ENCODE measurements around the gene RIOX2.

Gene RIOX2

DNA sequence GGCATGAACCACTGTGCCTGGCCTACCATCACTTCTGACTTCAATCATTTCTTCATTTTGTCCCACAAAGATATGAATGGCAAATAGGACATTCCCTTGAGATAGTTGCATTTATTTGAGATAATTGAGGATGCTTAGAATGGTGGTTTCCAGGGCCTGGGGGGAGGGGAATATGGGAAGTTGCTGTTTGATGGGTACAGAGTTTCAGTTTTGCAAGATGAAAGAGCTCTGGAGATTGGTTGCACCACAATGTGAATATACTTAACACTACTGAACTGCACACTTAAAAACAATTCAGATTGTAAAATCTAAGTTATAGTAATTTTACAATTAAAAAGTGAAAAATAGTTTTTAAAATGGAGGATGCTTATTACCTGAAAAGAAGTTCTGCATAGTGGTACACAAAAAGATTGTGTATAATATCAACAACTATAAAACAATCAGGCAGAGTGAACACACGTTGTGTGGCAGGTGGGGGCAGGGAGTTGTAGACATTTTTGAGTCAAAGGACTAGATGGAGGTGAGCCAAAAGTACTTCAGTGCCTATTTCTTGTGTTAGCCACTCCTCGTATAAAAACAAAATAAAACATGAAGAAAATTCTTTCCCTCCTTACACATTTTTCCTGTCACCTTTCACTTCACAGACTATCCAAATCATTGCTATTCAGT is 18.5 kb upstream of the RIOX2 start:
- no peaks in the 10 kb centered on the region for H3K36me3 ChIP-seq (ENCODE audit: insufficient read depth)
- TF ChIP-seq, protein P1, sequence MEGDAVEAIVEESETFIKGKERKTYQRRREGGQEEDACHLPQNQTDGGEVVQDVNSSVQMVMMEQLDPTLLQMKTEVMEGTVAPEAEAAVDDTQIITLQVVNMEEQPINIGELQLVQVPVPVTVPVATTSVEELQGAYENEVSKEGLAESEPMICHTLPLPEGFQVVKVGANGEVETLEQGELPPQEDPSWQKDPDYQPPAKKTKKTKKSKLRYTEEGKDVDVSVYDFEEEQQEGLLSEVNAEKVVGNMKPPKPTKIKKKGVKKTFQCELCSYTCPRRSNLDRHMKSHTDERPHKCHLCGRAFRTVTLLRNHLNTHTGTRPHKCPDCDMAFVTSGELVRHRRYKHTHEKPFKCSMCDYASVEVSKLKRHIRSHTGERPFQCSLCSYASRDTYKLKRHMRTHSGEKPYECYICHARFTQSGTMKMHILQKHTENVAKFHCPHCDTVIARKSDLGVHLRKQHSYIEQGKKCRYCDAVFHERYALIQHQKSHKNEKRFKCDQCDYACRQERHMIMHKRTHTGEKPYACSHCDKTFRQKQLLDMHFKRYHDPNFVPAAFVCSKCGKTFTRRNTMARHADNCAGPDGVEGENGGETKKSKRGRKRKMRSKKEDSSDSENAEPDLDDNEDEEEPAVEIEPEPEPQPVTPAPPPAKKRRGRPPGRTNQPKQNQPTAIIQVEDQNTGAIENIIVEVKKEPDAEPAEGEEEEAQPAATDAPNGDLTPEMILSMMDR (conservative IDR thresholded peaks at IDR 0.05; ENCODE audit: low read depth, low read length) = no peak
- peak overlapping the region; percentile 30 for H3K4me2 ChIP-seq
- no peaks in the 10 kb centered on the region for H3K79me2 ChIP-seq (ENCODE audit: insufficient read depth, low read depth)
- H2AFZ ChIP-seq (ENCODE audit: low read depth) = peak overlapping the region; percentile 36
- no peaks in the 10 kb centered on the region for H4K20me1 ChIP-seq (ENCODE audit: insufficient read depth)
- no peak overlapping the region for H3K4me3 ChIP-seq (IDR thresholded peaks at IDR 0.05; ENCODE audit: insufficient read depth, low read depth, low read length)
- peaks cover 21% of the 10 kb centered on the region for H3K4me1 ChIP-seq (ENCODE audit: low read depth, poor library complexity, severe bottlenecking)
- H3K9ac ChIP-seq = no peak overlapping the region
- H3K27me3 ChIP-seq (ENCODE audit: insufficient read depth, low read depth) = no peaks in the 10 kb centered on the region
- no peak overlapping the region for H3K27ac ChIP-seq

DNA sequence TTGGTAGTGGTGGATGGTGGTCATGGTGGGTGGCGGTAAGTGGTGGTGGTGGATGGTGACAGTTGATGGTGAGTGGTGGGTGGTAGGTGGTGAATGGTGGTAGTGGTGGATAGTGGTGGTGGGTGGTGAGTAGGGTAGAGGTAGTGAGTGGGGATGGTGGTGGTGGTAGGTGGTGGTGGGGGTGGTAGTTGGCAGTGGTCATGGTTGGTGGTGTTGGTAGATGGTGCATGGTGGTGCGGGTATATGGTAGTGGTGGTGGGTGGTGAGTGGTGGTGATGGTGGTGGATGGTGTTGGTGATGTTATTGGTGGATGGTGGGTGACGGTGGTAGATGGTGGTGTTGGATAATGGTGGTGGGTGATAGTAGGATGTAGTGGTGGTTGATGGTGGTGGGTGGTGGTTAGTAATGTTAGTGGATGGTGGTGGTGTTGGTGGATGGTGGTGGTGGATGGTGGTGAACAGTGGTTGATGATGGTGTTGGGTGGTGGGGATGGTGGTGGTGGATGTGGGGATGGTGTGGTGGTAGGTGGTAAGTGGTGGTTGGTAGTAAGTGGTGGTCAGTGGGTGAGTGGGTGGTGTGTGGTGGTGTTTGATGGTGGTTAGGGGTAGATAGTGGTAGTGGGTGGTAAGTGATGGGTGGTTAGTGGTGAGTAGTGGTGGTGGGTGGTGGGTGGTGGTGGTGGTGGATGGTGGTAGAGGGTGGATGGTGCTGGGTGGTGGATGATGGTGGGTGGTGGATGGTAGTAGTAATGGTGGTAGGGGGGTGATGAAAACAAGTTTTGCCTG is 16.7 kb upstream of the RIOX2 start:
- no peaks in the 10 kb centered on the region for H3K79me2 ChIP-seq (ENCODE audit: insufficient read depth, low read depth)
- H2AFZ ChIP-seq (ENCODE audit: low read depth) = no peak overlapping the region
- no peaks in the 10 kb centered on the region for H3K36me3 ChIP-seq (ENCODE audit: insufficient read depth)
- H4K20me1 ChIP-seq (ENCODE audit: insufficient read depth) = no peaks in the 10 kb centered on the region
- H3K27me3 ChIP-seq (ENCODE audit: insufficient read depth, low read depth) = no peaks in the 10 kb centered on the region
- no peak overlapping the region for H3K4me3 ChIP-seq (IDR thresholded peaks at IDR 0.05; ENCODE audit: insufficient read depth, low read depth, low read length)
- H3K4me1 ChIP-seq (ENCODE audit: low read depth, poor library complexity, severe bottlenecking) = peaks cover 21% of the 10 kb centered on the region
- no peak overlapping the region for H3K27ac ChIP-seq
- no peak overlapping the region for H3K4me2 ChIP-seq
- TF ChIP-seq, protein P1 (conservative IDR thresholded peaks at IDR 0.05; ENCODE audit: low read depth, low read length) = no peak
- no peak overlapping the region for H3K9ac ChIP-seq

DNA sequence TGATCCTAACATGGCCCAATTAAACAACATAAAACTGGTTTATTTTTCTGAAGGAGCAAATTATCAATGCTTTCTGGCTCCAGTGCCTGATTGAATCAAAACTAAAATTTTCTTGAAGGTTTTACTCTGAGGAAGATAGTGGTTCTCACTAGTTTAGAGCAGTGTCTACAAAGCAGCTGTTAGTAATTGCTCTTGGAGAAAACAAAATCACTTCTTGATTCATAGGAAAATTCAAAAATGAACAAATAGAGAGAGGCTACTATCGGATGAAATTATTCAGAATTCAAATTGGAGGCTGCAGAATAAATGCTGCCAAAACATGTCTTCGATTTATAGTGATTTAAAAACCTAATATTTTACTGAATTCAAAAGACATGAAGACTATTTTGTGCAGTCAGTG is 15.1 kb upstream of the RIOX2 start:
- no peak overlapping the region for H3K4me2 ChIP-seq
- no peaks in the 10 kb centered on the region for H4K20me1 ChIP-seq (ENCODE audit: insufficient read depth)
- no peak overlapping the region for H3K9ac ChIP-seq
- no peak overlapping the region for H2AFZ ChIP-seq (ENCODE audit: low read depth)
- TF ChIP-seq, protein P1 (conservative IDR thresholded peaks at IDR 0.05; ENCODE audit: low read depth, low read length) = no peak
- H3K27ac ChIP-seq = no peak overlapping the region
- no peaks in the 10 kb centered on the region for H3K27me3 ChIP-seq (ENCODE audit: insufficient read depth, low read depth)
- H3K36me3 ChIP-seq (ENCODE audit: insufficient read depth) = no peaks in the 10 kb centered on the region
- H3K4me3 ChIP-seq (IDR thresholded peaks at IDR 0.05; ENCODE audit: insufficient read depth, low read depth, low read length) = no peak overlapping the region
- no peaks in the 10 kb centered on the region for H3K79me2 ChIP-seq (ENCODE audit: insufficient read depth, low read depth)
- peaks cover 30% of the 10 kb centered on the region for H3K4me1 ChIP-seq (ENCODE audit: low read depth, poor library complexity, severe bottlenecking)

DNA sequence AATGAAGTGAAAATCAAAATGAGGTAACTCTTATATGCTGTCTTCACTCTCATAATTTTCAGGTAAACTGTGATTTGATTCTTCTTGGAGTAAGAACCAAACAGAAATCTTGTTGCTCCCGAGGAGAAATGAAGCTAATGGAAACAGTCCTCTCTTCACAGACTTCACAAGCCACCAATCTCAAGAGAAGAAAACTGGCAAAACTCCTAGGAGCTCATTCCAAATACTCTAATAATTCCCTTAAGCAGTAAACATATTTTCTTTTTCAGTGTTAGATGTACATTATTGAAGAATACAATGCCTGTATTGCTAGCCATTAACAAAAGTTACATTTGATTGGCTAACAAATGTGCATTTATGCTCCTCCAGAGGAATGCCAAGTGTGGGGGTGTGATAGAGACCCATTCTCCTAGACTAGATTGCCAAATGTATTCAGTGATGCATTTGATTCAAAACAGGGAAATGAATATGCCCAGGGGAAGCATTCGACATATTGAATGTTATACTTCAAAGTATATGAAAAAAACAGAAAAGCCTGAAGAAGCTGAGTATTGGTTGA is 11.8 kb upstream of the RIOX2 start:
- H3K4me3 ChIP-seq (IDR thresholded peaks at IDR 0.05; ENCODE audit: insufficient read depth, low read depth, low read length) = no peak overlapping the region
- H3K79me2 ChIP-seq (ENCODE audit: insufficient read depth, low read depth) = no peaks in the 10 kb centered on the region
- no peak overlapping the region for H3K4me2 ChIP-seq
- H3K27me3 ChIP-seq (ENCODE audit: insufficient read depth, low read depth) = no peaks in the 10 kb centered on the region
- TF ChIP-seq, protein P1 (conservative IDR thresholded peaks at IDR 0.05; ENCODE audit: low read depth, low read length) = no peak
- no peaks in the 10 kb centered on the region for H4K20me1 ChIP-seq (ENCODE audit: insufficient read depth)
- no peak overlapping the region for H2AFZ ChIP-seq (ENCODE audit: low read depth)
- H3K4me1 ChIP-seq (ENCODE audit: low read depth, poor library complexity, severe bottlenecking) = peaks cover 30% of the 10 kb centered on the region
- H3K27ac ChIP-seq = no peak overlapping the region
- no peak overlapping the region for H3K9ac ChIP-seq
- H3K36me3 ChIP-seq (ENCODE audit: insufficient read depth) = no peaks in the 10 kb centered on the region
